Stomach smooth muscle (tissue), 2 donors: Measurements from ENCODE around the gene RAD18.

Experiments used
- H3K27ac ChIP-seq: one replicate; pipeline ENCODE4 v1.7.0; 2013; ENCODE audit warnings: mild to moderate bottlenecking, low read length, inconsistent platforms
- H3K27me3 ChIP-seq, 2 donors: one replicate each; pipeline ENCODE4 v1.7.0; 2013; ENCODE audit warnings: low read length in 2 of 2; ENCODE audit not compliant: insufficient read depth in 2 of 2, control insufficient read depth in 1 of 2
- H3K36me3 ChIP-seq, 2 donors: one replicate each; pipeline ENCODE4 v1.7.0; 2013; ENCODE audit warnings: low read length in 2 of 2; ENCODE audit not compliant: control insufficient read depth in 2 of 2, insufficient read depth in 2 of 2
- H3K4me1 ChIP-seq: one replicate; pipeline ENCODE4 v1.7.0; 2013; ENCODE audit warnings: low read length; ENCODE audit not compliant: control insufficient read depth, insufficient read depth
- H3K4me3 ChIP-seq, 2 donors: one replicate each; pipeline ENCODE4 v1.7.0; 2013; ENCODE audit warnings: low read length in 2 of 2
- H3K9ac ChIP-seq, 2 donors: one replicate each; pipeline ENCODE4 v1.7.0; 2013; ENCODE audit warnings: low read length in 2 of 2, mild to moderate bottlenecking in 1 of 2
- H3K9me3 ChIP-seq, 2 donors: one replicate each; pipeline ENCODE4 v1.7.0; 2013; ENCODE audit warnings: low read length in 2 of 2; ENCODE audit not compliant: control insufficient read depth in 2 of 2
- donor health status: healthy.
- donor health status: Pancreatic carcinoma.

RAD18 gene

GRCh38 chr3:8985876-8986275, 22.6 kb upstream of the RAD18 start:
- H3K9me3 ChIP-seq = no peaks in the 10 kb centered on the region
- H3K27ac ChIP-seq = no peak overlapping the region
- no peak overlapping the region for H3K4me3 ChIP-seq
- no peak overlapping the region for H3K9ac ChIP-seq
- H3K27me3 ChIP-seq = peaks cover 0 to 3% of the 10 kb centered on the region in 2 donors
- no peaks in the 10 kb centered on the region for H3K36me3 ChIP-seq
- H3K4me1 ChIP-seq = no peaks in the 10 kb centered on the region

DNA sequence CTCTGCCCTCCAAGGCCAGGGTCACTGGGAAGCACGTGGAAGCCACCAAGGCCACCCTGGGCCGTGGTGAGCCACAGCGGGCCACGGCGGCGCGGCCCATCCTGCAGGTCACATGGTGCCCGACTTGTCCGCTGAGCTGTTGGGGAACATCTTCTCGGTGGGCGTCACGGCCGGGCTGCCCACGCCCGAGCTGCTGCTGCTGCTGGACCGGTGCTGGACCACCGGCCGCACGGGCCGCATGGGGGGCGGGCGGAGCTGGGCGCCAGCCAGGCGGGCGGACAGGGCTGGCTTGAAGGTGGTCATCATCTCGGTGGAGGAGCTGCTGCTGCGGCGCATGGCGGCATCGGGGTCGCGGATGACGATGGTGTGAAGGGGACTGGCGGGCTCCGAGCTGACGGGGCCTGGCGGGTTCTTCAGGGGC, 22.1 kb upstream of the RAD18 start:
- peaks cover 0 to 5% of the 10 kb centered on the region in 2 donors for H3K27me3 ChIP-seq
- no peaks in the 10 kb centered on the region for H3K36me3 ChIP-seq
- H3K9me3 ChIP-seq = no peaks in the 10 kb centered on the region
- H3K9ac ChIP-seq = no peak overlapping the region
- no peaks in the 10 kb centered on the region for H3K4me1 ChIP-seq
- H3K27ac ChIP-seq = no peak overlapping the region
- no peak overlapping the region for H3K4me3 ChIP-seq

DNA sequence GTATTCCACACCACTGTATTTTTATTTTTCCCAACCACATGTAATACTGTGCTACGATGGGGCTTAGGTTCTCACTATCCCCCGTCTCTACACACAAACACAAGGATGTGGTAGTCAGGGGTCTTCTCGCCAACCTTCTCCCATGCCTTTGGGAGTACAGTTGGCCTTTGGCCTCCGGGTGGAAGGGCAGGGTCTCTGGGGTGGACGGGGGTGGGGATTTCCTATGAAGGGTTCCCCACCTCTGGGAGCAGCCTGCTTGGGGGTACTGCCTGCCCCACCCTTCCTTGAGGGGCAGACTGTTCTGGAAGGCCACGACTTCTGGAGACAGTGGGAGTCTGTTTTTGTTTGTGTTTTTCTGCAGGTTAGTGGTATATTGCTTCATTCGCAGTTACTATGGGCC, 21.3 kb upstream of the RAD18 start:
- Histone ChIP-seq H3K27ac (no peak overlapping the region), H3K9ac (no peak overlapping the region), H3K27me3 (peaks cover 0 to 7% of the 10 kb centered on the region in 2 donors), H3K36me3 (no peaks in the 10 kb centered on the region), H3K4me3 (no peak overlapping the region), H3K9me3 (peaks cover 0 to 2% of the 10 kb centered on the region in 2 donors), H3K4me1 (no peaks in the 10 kb centered on the region)

- Histone ChIP-seq H3K27me3 (peaks cover 0 to 7% of the 10 kb centered on the region in 2 donors), H3K36me3 (no peaks in the 10 kb centered on the region), H3K4me3 (no peak overlapping the region), H3K27ac (no peak overlapping the region), H3K9ac (no peak overlapping the region), H3K4me1 (no peaks in the 10 kb centered on the region), H3K9me3 (peaks cover 0 to 6% of the 10 kb centered on the region in 2 donors)
These were observed 20.8 kb upstream of the RAD18 start for GRCh38 chr3:8984081-8984480.

- peaks cover 0 to 7% of the 10 kb centered on the region in 2 donors for H3K27me3 ChIP-seq
- no peaks in the 10 kb centered on the region for H3K36me3 ChIP-seq
- no peak overlapping the region for H3K27ac ChIP-seq
- H3K4me3 ChIP-seq = no peak overlapping the region
- H3K9ac ChIP-seq = no peak overlapping the region
- H3K9me3 ChIP-seq = peaks cover 0 to 6% of the 10 kb centered on the region in 2 donors
- H3K4me1 ChIP-seq = no peaks in the 10 kb centered on the region
These were observed 20.3 kb upstream of the RAD18 start for GRCh38 chr3:8983591-8983990.

DNA sequence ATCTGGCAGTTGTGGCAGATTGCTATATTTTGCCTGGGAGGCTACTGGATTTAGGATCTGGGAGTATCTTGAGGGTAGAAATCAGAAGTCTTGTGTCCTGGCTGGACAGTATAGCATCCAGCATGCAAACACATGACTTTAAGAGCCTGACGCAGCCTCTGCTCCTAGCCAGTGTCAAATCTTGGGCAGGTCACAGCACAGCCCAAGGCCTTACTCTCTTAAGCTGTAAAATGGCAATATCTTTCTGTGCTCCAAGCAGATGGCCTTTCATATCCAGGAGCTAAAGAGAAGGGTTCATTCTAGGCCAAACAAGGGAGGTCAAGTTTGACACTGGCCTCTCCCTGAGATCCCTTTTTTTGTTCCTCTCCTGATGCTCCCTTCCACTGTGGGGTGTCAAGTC, 19.8 kb upstream of the RAD18 start:
- H3K36me3 ChIP-seq = no peaks in the 10 kb centered on the region
- no peaks in the 10 kb centered on the region for H3K4me1 ChIP-seq
- H3K9ac ChIP-seq = no peak overlapping the region
- H3K27me3 ChIP-seq = peaks cover 0 to 7% of the 10 kb centered on the region in 2 donors
- no peak overlapping the region for H3K4me3 ChIP-seq
- no peak overlapping the region for H3K27ac ChIP-seq
- H3K9me3 ChIP-seq = peaks cover 0 to 6% of the 10 kb centered on the region in 2 donors

GRCh38 chr3:8982509-8982908, 19.2 kb upstream of the RAD18 start:
- H3K4me1 ChIP-seq = no peaks in the 10 kb centered on the region
- H3K27me3 ChIP-seq = peaks cover under 1 to 9% of the 10 kb centered on the region in 2 donors
- H3K4me3 ChIP-seq = no peak overlapping the region
- no peaks in the 10 kb centered on the region for H3K36me3 ChIP-seq
- no peak overlapping the region for H3K27ac ChIP-seq
- H3K9me3 ChIP-seq = peaks cover 0 to 6% of the 10 kb centered on the region in 2 donors
- no peak overlapping the region for H3K9ac ChIP-seq

DNA sequence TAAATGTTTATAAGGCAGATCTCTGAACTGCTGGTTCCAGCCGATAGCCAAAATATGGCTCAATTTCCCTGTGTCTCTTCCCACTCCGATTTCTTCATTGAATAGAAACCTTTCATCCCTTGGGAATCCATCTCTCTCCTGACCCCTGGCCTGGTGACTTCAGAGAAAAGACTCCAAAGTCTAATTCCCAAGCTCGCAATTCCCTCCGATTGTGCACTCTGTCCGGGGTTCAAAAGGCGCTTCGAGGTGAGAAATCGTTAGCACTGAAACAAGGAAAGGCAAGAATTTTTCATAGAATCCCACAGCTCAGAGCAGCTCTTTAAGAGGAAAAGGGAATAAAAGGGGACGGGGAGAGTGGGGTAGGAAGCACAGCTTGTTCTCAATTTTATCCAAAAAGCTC, 18.4 kb upstream of the RAD18 start:
- H3K36me3 ChIP-seq = no peaks in the 10 kb centered on the region
- peaks cover 7 to 11% of the 10 kb centered on the region in 2 donors for H3K27me3 ChIP-seq
- H3K4me3 ChIP-seq = no peak overlapping the region
- no peak overlapping the region for H3K9ac ChIP-seq
- peaks cover 0 to 6% of the 10 kb centered on the region in 2 donors for H3K9me3 ChIP-seq
- no peaks in the 10 kb centered on the region for H3K4me1 ChIP-seq
- no peak overlapping the region for H3K27ac ChIP-seq

DNA sequence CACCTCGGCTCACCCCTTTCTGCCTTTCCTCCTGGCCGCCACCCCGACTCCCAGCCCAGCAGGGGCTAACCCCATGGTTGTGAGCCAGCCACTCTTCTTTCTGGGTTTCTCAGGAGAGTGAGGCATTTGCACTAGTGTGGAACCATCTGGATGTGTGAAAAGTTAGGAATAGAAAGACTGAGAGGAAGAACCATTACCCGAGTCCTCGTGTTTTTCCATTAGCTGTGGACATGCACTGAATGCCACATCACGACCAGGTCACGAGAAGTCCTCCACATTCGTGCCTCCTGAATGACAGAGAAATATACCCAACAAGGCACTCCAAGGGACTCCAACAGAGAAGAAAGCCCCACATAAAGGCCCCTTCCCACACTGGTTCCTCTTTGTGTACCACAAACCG, 18.0 kb upstream of the RAD18 start:
- H3K9ac ChIP-seq = no peak overlapping the region
- H3K27ac ChIP-seq = no peak overlapping the region
- no peaks in the 10 kb centered on the region for H3K4me1 ChIP-seq
- H3K9me3 ChIP-seq = peaks cover 0 to 6% of the 10 kb centered on the region in 2 donors
- H3K27me3 ChIP-seq = peaks cover 8 to 11% of the 10 kb centered on the region in 2 donors
- no peak overlapping the region for H3K4me3 ChIP-seq
- H3K36me3 ChIP-seq = no peaks in the 10 kb centered on the region

DNA sequence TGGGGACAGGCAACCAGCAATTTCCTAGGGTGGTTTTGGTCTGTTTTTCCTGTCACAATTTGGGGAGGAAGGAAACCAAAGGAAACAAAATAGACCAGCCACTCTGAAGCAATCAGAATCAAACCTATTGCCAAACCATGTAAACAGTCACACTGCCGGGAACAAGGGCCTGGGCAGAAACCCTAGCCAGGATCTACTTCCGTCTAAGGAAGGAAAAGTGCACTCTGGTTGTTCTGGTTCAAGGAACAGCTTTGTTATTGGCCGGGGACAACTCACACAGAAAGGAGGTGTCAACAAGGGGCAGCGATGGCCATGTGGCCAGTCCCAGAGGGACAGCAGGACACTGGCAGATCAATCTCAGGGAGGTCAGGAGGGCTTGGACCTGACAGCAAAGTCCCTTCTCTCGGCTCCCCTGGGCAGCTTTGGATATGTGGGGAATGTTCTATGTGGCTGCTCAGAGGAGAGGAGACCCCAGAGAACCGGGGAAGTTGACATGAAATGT, 17.5 kb upstream of the RAD18 start:
- no peaks in the 10 kb centered on the region for H3K36me3 ChIP-seq
- H3K27ac ChIP-seq = no peak overlapping the region
- peaks cover 8 to 11% of the 10 kb centered on the region in 2 donors for H3K27me3 ChIP-seq
- H3K4me3 ChIP-seq = no peak overlapping the region
- H3K9ac ChIP-seq = no peak overlapping the region
- H3K9me3 ChIP-seq = peaks cover 0 to 6% of the 10 kb centered on the region in 2 donors
- H3K4me1 ChIP-seq = no peaks in the 10 kb centered on the region

DNA sequence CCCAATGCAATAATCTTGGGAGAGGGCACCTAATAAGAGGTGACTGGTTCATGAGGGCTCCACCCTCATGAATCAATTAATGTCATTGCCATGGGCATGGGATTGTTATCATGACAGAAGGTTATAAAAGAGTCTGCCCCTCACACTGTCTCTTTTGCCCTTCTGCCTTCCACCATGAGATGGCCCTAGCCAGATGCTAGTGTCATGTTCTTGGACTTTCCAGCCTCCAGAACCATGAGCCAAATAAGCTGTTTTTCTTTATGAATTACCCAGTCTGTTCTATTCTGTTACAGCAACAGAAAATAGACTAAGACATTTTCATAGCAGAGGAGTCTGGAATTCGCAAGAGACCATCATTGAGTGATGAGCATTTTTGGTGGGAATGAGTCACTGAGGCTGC, 16.0 kb upstream of the RAD18 start:
- H3K27me3 ChIP-seq = peaks cover 8 to 11% of the 10 kb centered on the region in 2 donors
- no peaks in the 10 kb centered on the region for H3K4me1 ChIP-seq
- H3K4me3 ChIP-seq = no peak overlapping the region
- no peak overlapping the region for H3K27ac ChIP-seq
- H3K36me3 ChIP-seq = no peaks in the 10 kb centered on the region
- H3K9me3 ChIP-seq = peaks cover 0 to 6% of the 10 kb centered on the region in 2 donors
- no peak overlapping the region for H3K9ac ChIP-seq
